OCI-LY1 (cell line): Measurements from ENCODE around the gene SEC23IP.

Source experiments
- EZH2 ChIP-seq: fragments of 200-600 bp; sonication (generic), shearing (Covaris generic); IDR thresholded peaks from 2 replicates; pipeline ENCODE4 v1.8.0; 2017; ENCODE audit warnings: borderline replicate concordance, mixed run types, mild to moderate bottlenecking, antibody characterized with exemption, low read length, moderate library complexity, mixed read lengths
- TF ChIP-seq, protein P1 (sequence below): fragments of 200-600 bp; sonication (generic), shearing (Covaris generic); IDR thresholded peaks from 2 replicates; pipeline ENCODE4 v1.5.1; 2017; ENCODE audit warnings: mild to moderate bottlenecking, antibody characterized with exemption, low read length, moderate library complexity, mixed read lengths

GRCh38 chr10:119865699-119866240, 26.8 kb upstream of the SEC23IP start:
- TF ChIP-seq, protein P1, sequence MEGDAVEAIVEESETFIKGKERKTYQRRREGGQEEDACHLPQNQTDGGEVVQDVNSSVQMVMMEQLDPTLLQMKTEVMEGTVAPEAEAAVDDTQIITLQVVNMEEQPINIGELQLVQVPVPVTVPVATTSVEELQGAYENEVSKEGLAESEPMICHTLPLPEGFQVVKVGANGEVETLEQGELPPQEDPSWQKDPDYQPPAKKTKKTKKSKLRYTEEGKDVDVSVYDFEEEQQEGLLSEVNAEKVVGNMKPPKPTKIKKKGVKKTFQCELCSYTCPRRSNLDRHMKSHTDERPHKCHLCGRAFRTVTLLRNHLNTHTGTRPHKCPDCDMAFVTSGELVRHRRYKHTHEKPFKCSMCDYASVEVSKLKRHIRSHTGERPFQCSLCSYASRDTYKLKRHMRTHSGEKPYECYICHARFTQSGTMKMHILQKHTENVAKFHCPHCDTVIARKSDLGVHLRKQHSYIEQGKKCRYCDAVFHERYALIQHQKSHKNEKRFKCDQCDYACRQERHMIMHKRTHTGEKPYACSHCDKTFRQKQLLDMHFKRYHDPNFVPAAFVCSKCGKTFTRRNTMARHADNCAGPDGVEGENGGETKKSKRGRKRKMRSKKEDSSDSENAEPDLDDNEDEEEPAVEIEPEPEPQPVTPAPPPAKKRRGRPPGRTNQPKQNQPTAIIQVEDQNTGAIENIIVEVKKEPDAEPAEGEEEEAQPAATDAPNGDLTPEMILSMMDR = no peak
- no peak for TF ChIP-seq EZH2
